AG09319 (cell line): ENCODE data around the gene RTL10.

Source experiments
- DNase-seq: peaks from one replicate; pipeline ENCODE4 v3.0.0-alpha.2; 2010; ENCODE audit warnings: low read depth; ENCODE audit errors: extremely low read depth
- CTCF ChIP-seq: IDR thresholded peaks from 2 replicates; pipeline ENCODE4 v1.5.1; 2011; ENCODE audit warnings: low read depth, mild to moderate bottlenecking, inconsistent platforms, low read length, moderate library complexity

RTL10 gene

GRCh38 chr22:19882446-19883381 is 28.0 kb upstream of the RTL10 start:
- TF ChIP-seq CTCF: no peak
- DNase-seq: no peak

GRCh38 chr22:19880786-19881569 is 26.3 kb upstream of the RTL10 start:
- peak; percentile 84 for DNase-seq
- TF ChIP-seq CTCF: no peak

- no peak for DNase-seq
- no peak for TF ChIP-seq CTCF
These were observed 25.5 kb upstream of the RTL10 start for GRCh38 chr22:19879992-19880785.

GRCh38 chr22:19879643-19879991 is 24.9 kb upstream of the RTL10 start:
- TF ChIP-seq CTCF: no peak
- no peak for DNase-seq

GRCh38 chr22:19879246-19879570 is 24.5 kb upstream of the RTL10 start:
- no peak for TF ChIP-seq CTCF
- no peak for DNase-seq

- DNase-seq: peak; percentile 29
- TF ChIP-seq CTCF: no peak
These were observed 24.0 kb upstream of the RTL10 start for GRCh38 chr22:19878461-19879245.
